Gastrocnemius medialis (tissue), 4 donors: ENCODE results near the gene VASN. TPM values are rescaled to one million over a fixed set of nuclear protein-coding genes. Genes with fewer than 3 reads are reported as not detected.

Source experiments
- ATAC-seq, 2 donors: fragments of 150-250 bp; one replicate each; pipeline ENCODE4 v1.9.1; 2016
- DNase-seq, 2 donors: peaks; one replicate each; pipeline ENCODE4 v3.0.0-alpha.2; 2019
- H3K27ac ChIP-seq, 4 donors: fragments of 200-600 bp; sonication (generic); 1 replicate in 1 of 4; 2 replicates in 3 of 4; pipeline ENCODE4 v1.5.1; 2016 to 2018; ENCODE audit warnings: mild to moderate bottlenecking in 2 of 4, moderate library complexity in 1 of 4
- H3K27me3 ChIP-seq, 3 donors: fragments of 200-600 bp; sonication (generic) in 2 of 3; 1 replicate in 1 of 3; 2 replicates in 2 of 3; pipeline versions ENCODE4 v1.5.1 to v1.6.0; 2016 to 2019; ENCODE audit warnings: mild to moderate bottlenecking in 1 of 3, moderate library complexity in 1 of 3
- H3K36me3 ChIP-seq, 2 donors: fragments of 200-600 bp; sonication (generic) in 1 of 2; one replicate each; pipeline ENCODE4 v1.5.1; 2017 to 2018
- H3K4me1 ChIP-seq, 2 donors: fragments of 200-600 bp; sonication (generic) in 1 of 2; one replicate each; pipeline ENCODE4 v1.5.1; 2016 to 2017; ENCODE audit warnings: mild to moderate bottlenecking in 2 of 2
- H3K4me3 ChIP-seq, 4 donors: fragments of 200-600 bp; sonication (generic) in 3 of 4; 1 replicate in 1 of 4; 2 replicates in 3 of 4; pipeline ENCODE4 v1.5.1; 2016 to 2019; ENCODE audit warnings: mild to moderate bottlenecking in 2 of 4
- H3K9me3 ChIP-seq, 3 donors: fragments of 200-600 bp; sonication (generic) in 2 of 3; 1 replicate in 1 of 3; 2 replicates in 2 of 3; pipeline ENCODE4 v1.5.1; 2016 to 2019
- POLR2A ChIP-seq, 2 donors: fragments of 450-650 bp; IDR thresholded peaks; one replicate each; pipeline ENCODE4 v1.6.1; 2017; ENCODE audit warnings: antibody characterized with exemption in 2 of 2, mild to moderate bottlenecking in 2 of 2, moderate library complexity in 2 of 2
- in situ Hi-C, 4 donors: fragments of 200-750 bp; cut with MboI; loops; one replicate each; pipeline versions ENCODE4 v1.15.0 to v1.8.0; 2017; ENCODE audit warnings: low sequenced_read_pairs in 4 of 4
- intact Hi-C: fragments of 100-400 bp; cut with DNase I; formaldehyde crosslinking; loops from one replicate; pipeline ENCODE4 v1.15.1; 2023; ENCODE audit warnings: low total_unique reads
- total RNA-seq, 4 donors: library from RNA; depleted of rRNA; stranded (reverse); fragments of >200 nt; gene quantifications; one replicate each; pipeline versions ENCODE4 v1.1.0 to v1.2.3, GENCODE V29; 2016
- TF ChIP-seq, protein P1 (sequence below), 5 experiments: fragments of 450-650 bp in 3 of 5; fragments of 200-600 bp in 2 of 5; sonication (generic) in 2 of 5; IDR thresholded peaks in 4 of 5; conservative IDR thresholded peaks in 1 of 5; 1 replicate in 4 of 5; 2 replicates in 1 of 5; pipeline ENCODE4 v1.5.1; 2016 to 2019; ENCODE audit warnings: antibody characterized with exemption in 5 of 5, mild to moderate bottlenecking in 3 of 5, moderate library complexity in 3 of 5

Gene VASN
- total RNA-seq, 4 donors from 2014 or later = 2.4 to 12.8 (median 3.7) TPM

- TF ChIP-seq, protein P1, sequence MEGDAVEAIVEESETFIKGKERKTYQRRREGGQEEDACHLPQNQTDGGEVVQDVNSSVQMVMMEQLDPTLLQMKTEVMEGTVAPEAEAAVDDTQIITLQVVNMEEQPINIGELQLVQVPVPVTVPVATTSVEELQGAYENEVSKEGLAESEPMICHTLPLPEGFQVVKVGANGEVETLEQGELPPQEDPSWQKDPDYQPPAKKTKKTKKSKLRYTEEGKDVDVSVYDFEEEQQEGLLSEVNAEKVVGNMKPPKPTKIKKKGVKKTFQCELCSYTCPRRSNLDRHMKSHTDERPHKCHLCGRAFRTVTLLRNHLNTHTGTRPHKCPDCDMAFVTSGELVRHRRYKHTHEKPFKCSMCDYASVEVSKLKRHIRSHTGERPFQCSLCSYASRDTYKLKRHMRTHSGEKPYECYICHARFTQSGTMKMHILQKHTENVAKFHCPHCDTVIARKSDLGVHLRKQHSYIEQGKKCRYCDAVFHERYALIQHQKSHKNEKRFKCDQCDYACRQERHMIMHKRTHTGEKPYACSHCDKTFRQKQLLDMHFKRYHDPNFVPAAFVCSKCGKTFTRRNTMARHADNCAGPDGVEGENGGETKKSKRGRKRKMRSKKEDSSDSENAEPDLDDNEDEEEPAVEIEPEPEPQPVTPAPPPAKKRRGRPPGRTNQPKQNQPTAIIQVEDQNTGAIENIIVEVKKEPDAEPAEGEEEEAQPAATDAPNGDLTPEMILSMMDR (IDR thresholded peaks at IDR 0.05 in 4 of 5, conservative IDR thresholded peaks at IDR 0.05 in 1 of 5) = no peak
- no peak for TF ChIP-seq POLR2A (IDR thresholded peaks at IDR 0.05)
- in situ Hi-C loops = no loop called here
- intact Hi-C loops = no loop called here
- no peaks in the 10 kb centered on the region for H3K9me3 ChIP-seq
- H3K27ac ChIP-seq = no peak overlapping the region
- DNase-seq (no peak), ATAC-seq (no peak)
- H3K4me1 ChIP-seq = peaks cover 23 to 24% of the 10 kb centered on the region in 2 donors
- peaks cover 0 to 14% of the 10 kb centered on the region in 2 donors for H3K36me3 ChIP-seq
- no peak overlapping the region for H3K4me3 ChIP-seq
- no peaks in the 10 kb centered on the region for H3K27me3 ChIP-seq
Measured at GRCh38 chr16:4428500-4428899, 56.9 kb downstream of the VASN start.

- ATAC-seq (no peak), DNase-seq (no peak)
- no peak overlapping the region for H3K4me3 ChIP-seq
- in situ Hi-C loops = no loop called here
- TF ChIP-seq, protein P1 (IDR thresholded peaks at IDR 0.05 in 4 of 5, conservative IDR thresholded peaks at IDR 0.05 in 1 of 5) = no peak
- no peak for TF ChIP-seq POLR2A (IDR thresholded peaks at IDR 0.05)
- no peaks in the 10 kb centered on the region for H3K9me3 ChIP-seq
- H3K4me1 ChIP-seq = peaks cover 17% of the 10 kb centered on the region in 2 donors
- intact Hi-C loops = no loop called here
- no peaks in the 10 kb centered on the region for H3K27me3 ChIP-seq
- H3K36me3 ChIP-seq = peaks cover 0 to 26% of the 10 kb centered on the region in 2 donors
- no peak overlapping the region for H3K27ac ChIP-seq
Measured at GRCh38 chr16:4431023-4431422, 59.4 kb downstream of the VASN start.

Other genes starting within 250 kb of the VASN start
- 100 to 1,000 TPM; 184 to 519 (median 364) TPM for gene SRL, start 129.8 kb upstream of the VASN start, total RNA-seq
- gene TFAP4, start 98.8 kb upstream of the VASN start, total RNA-seq = 1 to 10 TPM; 3.2 to 5.0 (median 4.1) TPM
- gene GLIS2, start 55.8 kb upstream of the VASN start, total RNA-seq = under 1 TPM in 3 of 4 donors, not detected in 1; 0.81 to 0.95 (median 0.95) TPM
- gene PAM16, start 20.5 kb upstream of the VASN start, total RNA-seq = 100 to 1,000 TPM; 112 to 174 (median 132) TPM
- gene CORO7, start 44.7 kb downstream of the VASN start, total RNA-seq = 10 to 100 TPM in 1 of 4 donors, 1 to 10 TPM in 3; 5.7 to 15.3 (median 7.2) TPM
- 100 to 1,000 TPM in 2 of 4 donors, 10 to 100 TPM in 2; 94.8 to 114 (median 103) TPM for gene DNAJA3, start 54.0 kb downstream of the VASN start, total RNA-seq
- gene NMRAL1, start 102.8 kb downstream of the VASN start, total RNA-seq = 10 to 100 TPM in 1 of 4 donors, 1 to 10 TPM in 3; 2.7 to 11.0 (median 9.1) TPM
- 10 to 100 TPM; 21.7 to 30.0 (median 28.4) TPM for gene HMOX2, start 104.5 kb downstream of the VASN start, total RNA-seq
- 10 to 100 TPM; 23.8 to 34.2 (median 25.4) TPM for gene CDIP1, start 166.9 kb downstream of the VASN start, total RNA-seq
- under 1 TPM in 2 of 4 donors, not detected in 2; 0.15 to 0.59 TPM for gene C16orf96, start 184.5 kb downstream of the VASN start, total RNA-seq
- gene UBALD1, start 243.0 kb downstream of the VASN start, total RNA-seq = 10 to 100 TPM; 13.5 to 19.0 (median 15.4) TPM